Stimulated activated CD8-positive, alpha-beta memory T cell treated with anti-CD3 and anti-CD28 coated beads, Interleukin-4, amount 100 ng/mL, for 24 hours (primary cell): ENCODE results near the gene UBN1.
"Not testable (repeated sequence)": the region's sequence is repeated elsewhere in the genome, so short reads cannot be mapped to it uniquely, and the experiment has no call there.

Source experiments
- DNase-seq: peaks from one replicate; pipeline ENCODE4 v3.0.0-alpha.2; 2020; ENCODE audit warnings: low read depth

UBN1 gene

GRCh38 chr16:4909825-4910224 is 62.5 kb downstream of the UBN1 start:
- DNase-seq: no peak

- DNase-seq: no peak
Observed at GRCh38 chr16:4910828-4911227, 63.5 kb downstream of the UBN1 start.

- DNase-seq: no peak
Observed at GRCh38 chr16:4911970-4912386, 64.7 kb downstream of the UBN1 start.

GRCh38 chr16:4913130-4913773 is 66.0 kb downstream of the UBN1 start:
- no peak for DNase-seq

GRCh38 chr16:4913774-4914525 is 66.7 kb downstream of the UBN1 start:
- no peak for DNase-seq

- DNase-seq: no peak
Observed at GRCh38 chr16:4914528-4915225, 67.4 kb downstream of the UBN1 start.

- no peak for DNase-seq
Observed at GRCh38 chr16:4915226-4915761, 68.0 kb downstream of the UBN1 start.

GRCh38 chr16:4917117-4917516 is 69.8 kb downstream of the UBN1 start:
- no peak for DNase-seq

- no peak for DNase-seq
Observed at GRCh38 chr16:4918781-4919251, 71.5 kb downstream of the UBN1 start.

GRCh38 chr16:4920826-4921225 is 73.5 kb downstream of the UBN1 start:
- DNase-seq: no peak

- DNase-seq: no peak
Observed at GRCh38 chr16:4922721-4923342, 75.6 kb downstream of the UBN1 start.

GRCh38 chr16:4923853-4924252 is 76.6 kb downstream of the UBN1 start:
- no peak for DNase-seq

GRCh38 chr16:4924593-4925292 is 77.5 kb downstream of the UBN1 start:
- DNase-seq: no peak

- no peak for DNase-seq
Observed at GRCh38 chr16:4925293-4925607, 78.0 kb downstream of the UBN1 start.

- DNase-seq: no peak
Observed at GRCh38 chr16:4925791-4926190, 78.5 kb downstream of the UBN1 start.

GRCh38 chr16:4926928-4927327 is 79.6 kb downstream of the UBN1 start:
- no peak for DNase-seq

- DNase-seq: no peak
Observed at GRCh38 chr16:4927661-4928060, 80.4 kb downstream of the UBN1 start.

GRCh38 chr16:4928227-4928626 is 80.9 kb downstream of the UBN1 start:
- DNase-seq: no peak

GRCh38 chr16:4929619-4930018 is 82.3 kb downstream of the UBN1 start:
- not testable (repeated sequence) for DNase-seq

GRCh38 chr16:4931381-4931780 is 84.1 kb downstream of the UBN1 start:
- no peak for DNase-seq
